DND-41 (cell line): ENCODE data around the gene SCEL.

ENCODE experiments used
- EZH2 ChIP-seq: IDR thresholded peaks from 3 replicates; pipeline ENCODE4 v1.6.1; 2012; ENCODE audit warnings: borderline replicate concordance, low read depth, mild to moderate bottlenecking, moderate library complexity, low read length, inconsistent platforms; ENCODE audit not compliant: severe bottlenecking
- TF ChIP-seq, protein P1 (sequence below): IDR thresholded peaks from 2 replicates; pipeline ENCODE4 v1.5.1; 2012; ENCODE audit warnings: borderline replicate concordance, low read length, moderate library complexity, mild to moderate bottlenecking; ENCODE audit not compliant: poor library complexity, severe bottlenecking; ENCODE audit errors: extremely low read depth

DNA sequence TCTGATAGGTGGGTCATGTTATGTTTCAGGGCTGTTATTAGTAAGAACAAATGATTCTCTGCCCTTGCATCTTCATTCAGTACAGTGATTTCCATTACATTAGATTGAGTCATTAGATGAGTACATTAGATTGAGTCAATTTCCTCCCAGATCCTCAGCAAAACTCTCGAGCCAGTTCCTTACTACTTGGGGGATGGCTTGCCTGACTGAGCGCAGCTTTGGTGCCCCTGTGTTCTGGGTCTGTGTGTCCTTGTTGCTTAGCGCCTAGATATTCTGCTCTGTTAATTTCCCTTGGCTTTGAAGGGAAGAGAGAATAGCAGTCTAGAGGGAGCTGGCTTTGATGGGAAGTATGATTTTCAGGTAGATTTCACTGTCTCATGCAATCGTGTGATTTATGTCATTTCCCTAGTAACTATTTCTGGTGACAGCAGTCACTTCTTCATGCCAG is 19.1 kb upstream of the SCEL start:
- TF ChIP-seq, protein P1, sequence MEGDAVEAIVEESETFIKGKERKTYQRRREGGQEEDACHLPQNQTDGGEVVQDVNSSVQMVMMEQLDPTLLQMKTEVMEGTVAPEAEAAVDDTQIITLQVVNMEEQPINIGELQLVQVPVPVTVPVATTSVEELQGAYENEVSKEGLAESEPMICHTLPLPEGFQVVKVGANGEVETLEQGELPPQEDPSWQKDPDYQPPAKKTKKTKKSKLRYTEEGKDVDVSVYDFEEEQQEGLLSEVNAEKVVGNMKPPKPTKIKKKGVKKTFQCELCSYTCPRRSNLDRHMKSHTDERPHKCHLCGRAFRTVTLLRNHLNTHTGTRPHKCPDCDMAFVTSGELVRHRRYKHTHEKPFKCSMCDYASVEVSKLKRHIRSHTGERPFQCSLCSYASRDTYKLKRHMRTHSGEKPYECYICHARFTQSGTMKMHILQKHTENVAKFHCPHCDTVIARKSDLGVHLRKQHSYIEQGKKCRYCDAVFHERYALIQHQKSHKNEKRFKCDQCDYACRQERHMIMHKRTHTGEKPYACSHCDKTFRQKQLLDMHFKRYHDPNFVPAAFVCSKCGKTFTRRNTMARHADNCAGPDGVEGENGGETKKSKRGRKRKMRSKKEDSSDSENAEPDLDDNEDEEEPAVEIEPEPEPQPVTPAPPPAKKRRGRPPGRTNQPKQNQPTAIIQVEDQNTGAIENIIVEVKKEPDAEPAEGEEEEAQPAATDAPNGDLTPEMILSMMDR, result no peak
- no peak for TF ChIP-seq EZH2
